SK-N-MC (cell line): ENCODE results near the gene LIPC.

ENCODE experiments used
- EZH2 ChIP-seq: fragments of 200-600 bp; sonication (generic); IDR thresholded peaks from one replicate; pipeline ENCODE4 v1.6.1; 2017; ENCODE audit warnings: antibody characterized with exemption
- POLR2AphosphoS5 ChIP-seq: IDR thresholded peaks from 2 replicates; pipeline ENCODE4 v1.6.1; 2012; ENCODE audit warnings: mild to moderate bottlenecking, low read depth, low read length, borderline replicate concordance

GRCh38 chr15:58556028-58556361 lies 124.2 kb downstream of the LIPC start:
- no peak for TF ChIP-seq EZH2
- TF ChIP-seq POLR2AphosphoS5, result no peak
